Measurements from ENCODE around the gene SRGAP1. TPM values are rescaled to one million over a fixed set of nuclear protein-coding genes. Genes with fewer than 3 reads are reported as not detected.
"Not testable (repeated sequence)": the region's sequence is repeated elsewhere in the genome, so short reads cannot be mapped to it uniquely, and the experiment has no call there.

The SRGAP1 gene
- total RNA-seq, 1 donor, result 26.1 TPM

DNA sequence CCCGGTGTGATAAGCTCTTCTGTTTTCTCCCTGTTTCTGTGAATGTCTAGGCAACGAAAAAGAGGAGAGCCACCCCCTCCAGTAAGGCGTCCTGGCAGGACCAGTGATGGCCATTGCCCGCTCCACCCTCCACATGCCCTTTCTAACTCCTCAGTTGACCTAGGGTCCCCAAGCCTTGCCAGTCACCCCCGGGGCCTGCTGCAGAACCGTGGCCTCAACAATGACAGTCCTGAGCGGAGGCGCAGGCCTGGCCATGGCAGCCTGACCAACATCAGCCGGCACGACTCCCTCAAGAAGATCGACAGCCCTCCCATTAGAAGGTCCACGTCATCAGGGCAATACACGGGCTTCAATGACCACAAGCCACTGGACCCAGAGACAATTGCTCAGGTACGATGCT, 283.3 kb downstream of the SRGAP1 start:
- no peaks in the 10 kb centered on the region for H3K4me1 ChIP-seq (ENCODE audit: insufficient read depth, low read length)
- H3K9me3 ChIP-seq (ENCODE audit: low read depth, low read length), result no peaks in the 10 kb centered on the region
- H3K27ac ChIP-seq (ENCODE audit: low read depth, low read length), result no peak overlapping the region
- no peak for DNase-seq (ENCODE audit: insufficient read length, low spot score, missing footprints)
- no peak overlapping the region for H3K4me2 ChIP-seq (ENCODE audit: insufficient read depth, low read length)
- no peaks in the 10 kb centered on the region for H3K79me2 ChIP-seq (ENCODE audit: insufficient read depth, low read length)
- no peaks in the 10 kb centered on the region for H3K27me3 ChIP-seq (ENCODE audit: insufficient read depth, low read length)
- no peak overlapping the region for H2AFZ ChIP-seq (ENCODE audit: low read length)
- no peak overlapping the region for H3K4me3 ChIP-seq (ENCODE audit: insufficient read depth, low read length)
- TF ChIP-seq, protein P1, sequence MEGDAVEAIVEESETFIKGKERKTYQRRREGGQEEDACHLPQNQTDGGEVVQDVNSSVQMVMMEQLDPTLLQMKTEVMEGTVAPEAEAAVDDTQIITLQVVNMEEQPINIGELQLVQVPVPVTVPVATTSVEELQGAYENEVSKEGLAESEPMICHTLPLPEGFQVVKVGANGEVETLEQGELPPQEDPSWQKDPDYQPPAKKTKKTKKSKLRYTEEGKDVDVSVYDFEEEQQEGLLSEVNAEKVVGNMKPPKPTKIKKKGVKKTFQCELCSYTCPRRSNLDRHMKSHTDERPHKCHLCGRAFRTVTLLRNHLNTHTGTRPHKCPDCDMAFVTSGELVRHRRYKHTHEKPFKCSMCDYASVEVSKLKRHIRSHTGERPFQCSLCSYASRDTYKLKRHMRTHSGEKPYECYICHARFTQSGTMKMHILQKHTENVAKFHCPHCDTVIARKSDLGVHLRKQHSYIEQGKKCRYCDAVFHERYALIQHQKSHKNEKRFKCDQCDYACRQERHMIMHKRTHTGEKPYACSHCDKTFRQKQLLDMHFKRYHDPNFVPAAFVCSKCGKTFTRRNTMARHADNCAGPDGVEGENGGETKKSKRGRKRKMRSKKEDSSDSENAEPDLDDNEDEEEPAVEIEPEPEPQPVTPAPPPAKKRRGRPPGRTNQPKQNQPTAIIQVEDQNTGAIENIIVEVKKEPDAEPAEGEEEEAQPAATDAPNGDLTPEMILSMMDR (IDR thresholded peaks at IDR 0.05; ENCODE audit: extremely low read depth, low read depth, low read length), result no peak
- no peaks in the 10 kb centered on the region for H4K20me1 ChIP-seq (ENCODE audit: insufficient read depth, low read length)
- peaks cover 37% of the 10 kb centered on the region for H3K36me3 ChIP-seq (ENCODE audit: insufficient read depth, low read length)

DNA sequence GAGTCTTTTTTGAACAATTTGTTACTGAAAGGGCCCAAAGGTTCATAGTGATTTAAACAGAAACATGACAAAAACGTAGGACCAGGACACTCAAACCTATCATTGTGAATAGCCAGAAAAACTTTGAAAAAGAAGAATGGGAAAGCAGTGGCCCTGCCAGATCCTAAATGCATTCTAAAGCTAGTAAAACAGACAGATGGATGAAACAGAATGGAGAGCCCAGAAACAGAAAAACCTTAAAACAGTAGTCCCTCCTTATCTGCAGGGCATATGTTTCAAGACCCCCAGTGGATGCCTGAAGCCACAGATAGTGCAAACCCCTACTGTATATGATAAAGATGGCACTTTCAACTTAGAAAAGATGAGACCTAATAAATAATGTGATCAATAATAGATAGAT, 283.9 kb downstream of the SRGAP1 start:
- no peaks in the 10 kb centered on the region for H4K20me1 ChIP-seq (ENCODE audit: insufficient read depth, low read length)
- no peaks in the 10 kb centered on the region for H3K27me3 ChIP-seq (ENCODE audit: insufficient read depth, low read length)
- peaks cover 41% of the 10 kb centered on the region for H3K36me3 ChIP-seq (ENCODE audit: insufficient read depth, low read length)
- no peak overlapping the region for H3K27ac ChIP-seq (ENCODE audit: low read depth, low read length)
- H2AFZ ChIP-seq (ENCODE audit: low read length), result no peak overlapping the region
- DNase-seq (ENCODE audit: insufficient read length, low spot score, missing footprints), result no peak
- H3K79me2 ChIP-seq (ENCODE audit: insufficient read depth, low read length), result no peaks in the 10 kb centered on the region
- TF ChIP-seq, protein P1 (IDR thresholded peaks at IDR 0.05; ENCODE audit: extremely low read depth, low read depth, low read length), result no peak
- no peak overlapping the region for H3K4me3 ChIP-seq (ENCODE audit: insufficient read depth, low read length)
- no peak overlapping the region for H3K4me2 ChIP-seq (ENCODE audit: insufficient read depth, low read length)
- no peaks in the 10 kb centered on the region for H3K9me3 ChIP-seq (ENCODE audit: low read depth, low read length)
- H3K4me1 ChIP-seq (ENCODE audit: insufficient read depth, low read length), result no peaks in the 10 kb centered on the region

DNA sequence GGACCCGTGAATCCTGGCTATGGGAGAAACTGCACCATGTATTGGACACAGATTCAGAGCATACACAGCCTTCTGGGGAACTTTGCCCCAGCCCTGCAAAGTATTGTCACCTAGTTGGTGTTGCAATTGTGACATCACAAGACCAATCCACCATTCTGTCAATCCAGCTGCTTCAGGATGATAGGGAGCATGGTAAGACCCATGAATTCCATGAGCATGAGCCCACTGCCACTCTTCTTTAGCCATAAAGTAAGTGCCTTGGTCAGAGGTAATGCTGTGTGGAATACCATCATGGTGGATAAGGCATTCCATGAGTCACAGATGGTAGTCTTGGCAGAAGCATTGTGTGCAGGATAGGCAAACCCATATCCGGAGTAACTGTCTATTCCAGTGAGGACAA, 286.0 kb downstream of the SRGAP1 start:
- not testable (repeated sequence) for H4K20me1 ChIP-seq (ENCODE audit: insufficient read depth, low read length); H3K4me3 ChIP-seq (ENCODE audit: insufficient read depth, low read length); H3K4me1 ChIP-seq (ENCODE audit: insufficient read depth, low read length); H3K27ac ChIP-seq (ENCODE audit: low read depth, low read length); H3K79me2 ChIP-seq (ENCODE audit: insufficient read depth, low read length); H3K27me3 ChIP-seq (ENCODE audit: insufficient read depth, low read length); DNase-seq (ENCODE audit: insufficient read length, low spot score, missing footprints); H2AFZ ChIP-seq (ENCODE audit: low read length); H3K9me3 ChIP-seq (ENCODE audit: low read depth, low read length); H3K4me2 ChIP-seq (ENCODE audit: insufficient read depth, low read length)
- H3K36me3 ChIP-seq (ENCODE audit: insufficient read depth, low read length), result peaks cover 44% of the 10 kb centered on the region

DNA sequence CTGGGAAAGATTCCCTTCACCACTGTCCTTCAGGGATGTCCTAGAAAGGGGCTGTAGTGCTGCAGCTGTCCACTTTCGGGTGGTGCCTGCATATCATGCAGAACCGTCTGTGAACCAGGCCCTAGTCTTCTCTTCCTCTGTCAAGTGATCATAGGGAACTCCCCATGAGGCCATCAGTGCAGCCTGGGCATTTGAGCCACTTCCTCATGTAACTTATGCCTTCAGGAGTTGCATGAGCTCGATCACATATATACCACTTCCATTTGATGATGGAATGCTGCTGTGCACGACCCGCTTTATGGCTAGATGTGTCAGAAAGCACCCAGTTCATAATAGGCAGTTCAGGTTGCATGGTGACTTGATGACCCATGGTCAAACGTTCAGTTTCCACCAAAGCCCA, 287.0 kb downstream of the SRGAP1 start:
- not testable (repeated sequence) for H3K4me3 ChIP-seq (ENCODE audit: insufficient read depth, low read length); H3K9me3 ChIP-seq (ENCODE audit: low read depth, low read length); H2AFZ ChIP-seq (ENCODE audit: low read length); H4K20me1 ChIP-seq (ENCODE audit: insufficient read depth, low read length); DNase-seq (ENCODE audit: insufficient read length, low spot score, missing footprints); H3K4me1 ChIP-seq (ENCODE audit: insufficient read depth, low read length); H3K27me3 ChIP-seq (ENCODE audit: insufficient read depth, low read length); H3K4me2 ChIP-seq (ENCODE audit: insufficient read depth, low read length); H3K79me2 ChIP-seq (ENCODE audit: insufficient read depth, low read length); H3K27ac ChIP-seq (ENCODE audit: low read depth, low read length)
- H3K36me3 ChIP-seq (ENCODE audit: insufficient read depth, low read length), result peaks cover 37% of the 10 kb centered on the region

DNA sequence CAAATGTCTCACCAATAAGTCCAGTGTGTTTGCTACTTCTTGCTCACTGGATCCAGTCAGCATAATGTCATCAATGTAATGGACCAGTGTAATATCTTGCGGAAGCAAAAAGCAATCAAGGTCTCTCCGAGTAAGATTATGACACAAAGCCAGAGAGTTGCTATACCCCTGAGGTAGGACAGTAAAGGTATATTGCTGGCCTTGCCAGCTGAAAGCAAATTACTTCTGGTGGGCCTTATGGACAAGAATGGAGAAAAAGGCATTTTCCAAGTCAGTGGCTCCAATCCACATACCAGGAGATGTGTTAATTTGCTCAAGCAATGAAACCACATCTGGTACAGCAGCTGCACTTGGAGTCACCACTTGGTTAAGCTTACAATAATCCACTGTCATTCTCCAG, 288.2 kb downstream of the SRGAP1 start:
- peaks cover 31% of the 10 kb centered on the region for H3K36me3 ChIP-seq (ENCODE audit: insufficient read depth, low read length)
- not testable (repeated sequence) for H3K9me3 ChIP-seq (ENCODE audit: low read depth, low read length); H3K27me3 ChIP-seq (ENCODE audit: insufficient read depth, low read length); H3K27ac ChIP-seq (ENCODE audit: low read depth, low read length); H3K4me1 ChIP-seq (ENCODE audit: insufficient read depth, low read length); H3K4me3 ChIP-seq (ENCODE audit: insufficient read depth, low read length); H3K79me2 ChIP-seq (ENCODE audit: insufficient read depth, low read length); DNase-seq (ENCODE audit: insufficient read length, low spot score, missing footprints); H2AFZ ChIP-seq (ENCODE audit: low read length); H4K20me1 ChIP-seq (ENCODE audit: insufficient read depth, low read length); H3K4me2 ChIP-seq (ENCODE audit: insufficient read depth, low read length)
